GM12878 (cell line): Measurements from ENCODE around the gene WDFY1. TPM values are rescaled to one million over a fixed set of nuclear protein-coding genes. Genes with fewer than 3 reads are reported as not detected.

ENCODE experiments used
- ATAC-seq: fragments of 200-7000 bp; cut with Tn5 transposase; 3 replicates; pipeline ENCODE4 v1.9.1; 2020; ENCODE audit warnings: mild to moderate bottlenecking, moderate library complexity
- BruUV-seq: library from RNA; stranded (reverse); fragments of 400-500 nt; replicated peaks from 2 replicates; lab custom pipeline; 2021; lab: Mats Ljungman, UMichigan
- CTCF ChIA-PET: fragments of 300-600 bp; sonication (Branson Sonifier 250); formaldehyde crosslinking; extraction: SDS; loops from one replicate; lab custom pipeline; 2021; ENCODE audit warnings: inconsistent platforms; lab: Yijun Ruan, JAX
- POLR2A ChIA-PET: fragments of 350-600 bp; formaldehyde crosslinking; extraction: SDS; loops from one replicate; lab custom pipeline; 2021; ENCODE audit warnings: inconsistent platforms; lab: Charles Lee
- RAD21 ChIA-PET: fragments of 300-600 bp; sonication (Branson Sonifier 250); formaldehyde crosslinking; loops from one replicate; lab custom pipeline; 2023; ENCODE audit warnings: antibody characterized with exemption; ENCODE audit not compliant: unreplicated experiment; lab: Charles Lee
- SMC1A ChIA-PET: fragments of 300-600 bp; sonication (Branson Sonifier 250); formaldehyde crosslinking; loops from one replicate; lab custom pipeline; 2023; ENCODE audit not compliant: unreplicated experiment, uncharacterized antibody; lab: Charles Lee
- DNase-seq: peaks from one replicate; pipeline ENCODE4 v3.0.0-alpha.2; 2011; ENCODE audit warnings: low read depth, low spot score
- FAIRE-seq: peaks from 3 replicates; lab custom pipeline; 2011; peaks lifted over from hg19 to GRCh38; lab: Jason Lieb, UNC
- H2AFZ ChIP-seq: 2 replicates; pipeline ENCODE4 v1.6.0; 2011; ENCODE audit warnings: low read depth, low read length, control low read depth; ENCODE audit not compliant: control insufficient read depth
- H3K27ac ChIP-seq: 2 replicates; pipeline ENCODE4 v1.5.1; 2011; ENCODE audit warnings: control low read depth; ENCODE audit not compliant: control insufficient read depth, insufficient read depth
- H3K27me3 ChIP-seq, 2 experiments: replicated peaks in 1 of 2; 2 replicates each; pipeline versions ENCODE4 v1.6.0 to v1.6.1; 2011; ENCODE audit warnings: low read length in 1 of 2; ENCODE audit not compliant: control insufficient read depth in 2 of 2, insufficient read depth in 2 of 2
- H3K36me3 ChIP-seq, 2 experiments: 2 replicates each; pipeline ENCODE4 v1.5.1; 2011; ENCODE audit warnings: low read length in 1 of 2; ENCODE audit not compliant: control insufficient read depth in 2 of 2, insufficient read depth in 2 of 2
- H3K4me1 ChIP-seq: 2 replicates; pipeline ENCODE4 v1.6.1; 2011; ENCODE audit warnings: mild to moderate bottlenecking, low read length, moderate library complexity, mixed read lengths; ENCODE audit not compliant: control insufficient read depth, insufficient read depth
- H3K4me2 ChIP-seq: 2 replicates; pipeline ENCODE4 v1.6.0; 2011; ENCODE audit warnings: control low read depth; ENCODE audit not compliant: control insufficient read depth, insufficient read depth
- H3K4me3 ChIP-seq: fragments of 200-600 bp; sonication (generic); 2 replicates; pipeline ENCODE4 v1.5.1; 2016
- H3K79me2 ChIP-seq: 2 replicates; pipeline ENCODE4 v1.6.0; 2011; ENCODE audit warnings: low read length; ENCODE audit not compliant: control insufficient read depth, insufficient read depth
- H3K9ac ChIP-seq: 2 replicates; pipeline ENCODE4 v1.8.0; 2011; ENCODE audit warnings: low read length, control low read depth, mixed read lengths; ENCODE audit not compliant: control insufficient read depth, insufficient read depth
- H3K9me3 ChIP-seq: replicated peaks from 3 replicates; pipeline ENCODE4 v1.5.1; 2011; ENCODE audit warnings: mild to moderate bottlenecking, low read length; ENCODE audit not compliant: control insufficient read depth, insufficient read depth
- H4K20me1 ChIP-seq: 2 replicates; pipeline ENCODE4 v1.6.0; 2011; ENCODE audit not compliant: control insufficient read depth, insufficient read depth
- CREB1 ChIP-seq: IDR thresholded peaks from 2 replicates; pipeline ENCODE4 v1.6.1; 2012; ENCODE audit warnings: low read depth, mild to moderate bottlenecking, inconsistent platforms
- CREM ChIP-seq: IDR thresholded peaks from 2 replicates; pipeline ENCODE4 v1.6.1; 2014; ENCODE audit warnings: antibody characterized with exemption, low read depth
- EGR1 ChIP-seq, 2 experiments: IDR thresholded peaks; 1 replicate in 1 of 2; 2 replicates in 1 of 2; pipeline ENCODE4 v1.6.1; 2011 to 2012; ENCODE audit warnings: low read depth in 2 of 2, low read length in 2 of 2, borderline replicate concordance in 1 of 2, mild to moderate bottlenecking in 1 of 2, moderate library complexity in 1 of 2
- HCFC1 ChIP-seq: fragments of 150-350 bp; IDR thresholded peaks from 2 replicates; pipeline ENCODE4 v1.6.1; 2014; ENCODE audit warnings: low read length
- IKZF2 ChIP-seq, 2 experiments: fragments of 450-650 bp; IDR thresholded peaks; 2 replicates each; pipeline ENCODE4 v1.6.1; 2017; ENCODE audit warnings: mild to moderate bottlenecking in 2 of 2, moderate library complexity in 2 of 2
- IRF4 ChIP-seq: IDR thresholded peaks from 2 replicates; pipeline ENCODE4 v1.6.1; 2011; ENCODE audit warnings: low read depth, low read length
- NR2F1 ChIP-seq: fragments of 450-650 bp; conservative IDR thresholded peaks from 2 replicates; pipeline ENCODE4 v1.6.1; 2017; ENCODE audit warnings: mild to moderate bottlenecking
- PKNOX1 ChIP-seq: fragments of 450-650 bp; IDR thresholded peaks from 2 replicates; pipeline ENCODE4 v1.6.1; 2016; ENCODE audit warnings: mild to moderate bottlenecking
- REST ChIP-seq: IDR thresholded peaks from 2 replicates; pipeline ENCODE4 v1.6.1; 2012; ENCODE audit warnings: mild to moderate bottlenecking, low read depth, low read length
- RUNX3 ChIP-seq: IDR thresholded peaks from 2 replicates; pipeline ENCODE4 v1.6.1; 2012; ENCODE audit warnings: low read length, inconsistent platforms
- SUPT20H ChIP-seq: IDR thresholded peaks from 2 replicates; pipeline ENCODE4 v1.6.1; 2011; ENCODE audit warnings: low read depth, mild to moderate bottlenecking, low read length, moderate library complexity, borderline replicate concordance; ENCODE audit not compliant: control insufficient read depth
- USF2 ChIP-seq: IDR thresholded peaks from 2 replicates; pipeline ENCODE4 v1.6.1; 2011; ENCODE audit warnings: low read depth, low read length, improper control_type of control experiment, borderline replicate concordance
- WGBS: methylation state at CpG from one replicate; pipeline ENCODE4 v1.1.6; 2016; ENCODE audit warnings: low lambda C conversion rate; ENCODE audit not compliant: insufficient replicate concordance, insufficient coverage; ENCODE audit errors: missing lambda C conversion rate; 5-methylcytosine and 5-hydroxymethylcytosine counted together
- in situ Hi-C: fragments of 300-500 bp; cut with MboI; formaldehyde crosslinking; loops from 9 replicates; pipeline ENCODE4 v1.14.3; 2018; ENCODE audit warnings: mixed read lengths
- intact Hi-C: fragments of 100-400 bp; cut with micrococcal nuclease; formaldehyde crosslinking; loops from one replicate; pipeline ENCODE4 v1.14.2; 2022; ENCODE audit not compliant: unreplicated experiment
- polyA plus RNA-seq, 11 experiments: library from polyadenylated mRNA; depleted of rRNA in 4 of 11; unstranded in 6 of 11; stranded (reverse) in 5 of 11; fragments of >200 nt; fragmentation: Nextera tagmentation in 4 of 11; fragmentation: Illumina TruSeq in 1 of 11; extraction: Ambion mirVana in 4 of 11; extraction: Trizol in 1 of 11; gene quantifications; 1 replicate in 1 of 11; 2 replicates in 10 of 11; pipeline versions ENCODE4 v1.2.1 to v1.2.3, GENCODE V29; 2011 to 2016; ENCODE audit warnings: inconsistent platforms in 2 of 11, missing spikeins in 2 of 11, low read depth in 1 of 11
- total RNA-seq, 4 experiments: library from RNA; depleted of rRNA in 3 of 4; stranded (reverse); fragments of >200 nt in 3 of 4; fragmentation: Illumina TruSeq in 1 of 4; extraction: Trizol in 1 of 4; gene quantifications; 2 replicates each; pipeline versions ENCODE4 v1.2.1 to v1.2.3, GENCODE V29; 2013 to 2021
- TF ChIP-seq, protein P1 (sequence below): fragments of 150-350 bp; IDR thresholded peaks from 2 replicates; pipeline ENCODE4 v1.6.1; 2014; ENCODE audit warnings: mild to moderate bottlenecking, low read depth, low read length
- TF ChIP-seq, protein P2 (sequence below): fragments of 450-650 bp; IDR thresholded peaks from 2 replicates; pipeline ENCODE4 v1.6.1; 2016; ENCODE audit warnings: mild to moderate bottlenecking

The WDFY1 gene
- total and polyA plus RNA-seq, 10 of the 15 experiments (the other 5 are each of a cell fraction or from before 2014, with no cell fraction given): 2.9 to 28.1 (median 13.1) TPM

GRCh38 chr2:223889229-223889628 lies 55.9 kb downstream of the WDFY1 start:
- Histone ChIP-seq H3K9ac (no peak overlapping the region), H3K4me3 (no peak overlapping the region), H4K20me1 (no peaks in the 10 kb centered on the region), H2AFZ (no peak overlapping the region), H3K27me3 (no peaks in the 10 kb centered on the region), H3K27ac (no peak overlapping the region), H3K4me1 (peaks cover 19% of the 10 kb centered on the region), H3K36me3 (peaks cover 0 to 13% of the 10 kb centered on the region in 2 experiments; a peak in 2 of 4 replicates), H3K79me2 (no peaks in the 10 kb centered on the region), H3K9me3 (no peaks in the 10 kb centered on the region; the same call in 2 of the 3 replicates), H3K4me2 (no peak overlapping the region)
- RAD21 ChIA-PET: no interaction called here
- CTCF ChIA-PET: no interaction called here
- in situ Hi-C loops: no loop called here
- POLR2A ChIA-PET: no interaction called here
- no peak for DNase-seq
- no peak for TF ChIP-seq CREB1
- TF ChIP-seq NR2F1: no peak
- TF ChIP-seq, protein P1, sequence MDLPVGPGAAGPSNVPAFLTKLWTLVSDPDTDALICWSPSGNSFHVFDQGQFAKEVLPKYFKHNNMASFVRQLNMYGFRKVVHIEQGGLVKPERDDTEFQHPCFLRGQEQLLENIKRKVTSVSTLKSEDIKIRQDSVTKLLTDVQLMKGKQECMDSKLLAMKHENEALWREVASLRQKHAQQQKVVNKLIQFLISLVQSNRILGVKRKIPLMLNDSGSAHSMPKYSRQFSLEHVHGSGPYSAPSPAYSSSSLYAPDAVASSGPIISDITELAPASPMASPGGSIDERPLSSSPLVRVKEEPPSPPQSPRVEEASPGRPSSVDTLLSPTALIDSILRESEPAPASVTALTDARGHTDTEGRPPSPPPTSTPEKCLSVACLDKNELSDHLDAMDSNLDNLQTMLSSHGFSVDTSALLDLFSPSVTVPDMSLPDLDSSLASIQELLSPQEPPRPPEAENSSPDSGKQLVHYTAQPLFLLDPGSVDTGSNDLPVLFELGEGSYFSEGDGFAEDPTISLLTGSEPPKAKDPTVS: no peak
- TF ChIP-seq HCFC1: no peak
- no peak for TF ChIP-seq IRF4
- TF ChIP-seq REST: no peak
- TF ChIP-seq SUPT20H: no peak
- TF ChIP-seq, protein P2, sequence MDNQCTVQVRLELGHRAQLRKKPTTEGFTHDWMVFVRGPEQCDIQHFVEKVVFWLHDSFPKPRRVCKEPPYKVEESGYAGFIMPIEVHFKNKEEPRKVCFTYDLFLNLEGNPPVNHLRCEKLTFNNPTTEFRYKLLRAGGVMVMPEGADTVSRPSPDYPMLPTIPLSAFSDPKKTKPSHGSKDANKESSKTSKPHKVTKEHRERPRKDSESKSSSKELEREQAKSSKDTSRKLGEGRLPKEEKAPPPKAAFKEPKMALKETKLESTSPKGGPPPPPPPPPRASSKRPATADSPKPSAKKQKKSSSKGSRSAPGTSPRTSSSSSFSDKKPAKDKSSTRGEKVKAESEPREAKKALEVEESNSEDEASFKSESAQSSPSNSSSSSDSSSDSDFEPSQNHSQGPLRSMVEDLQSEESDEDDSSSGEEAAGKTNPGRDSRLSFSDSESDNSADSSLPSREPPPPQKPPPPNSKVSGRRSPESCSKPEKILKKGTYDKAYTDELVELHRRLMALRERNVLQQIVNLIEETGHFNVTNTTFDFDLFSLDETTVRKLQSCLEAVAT: no peak
- no peak for TF ChIP-seq EGR1 (IDR thresholded peaks at IDR 0.05; ENCODE audit: borderline replicate concordance in 1 of 2, low read depth in 2 of 2, low read length in 2 of 2)
- no peak for TF ChIP-seq RUNX3
- no peak for TF ChIP-seq PKNOX1
- TF ChIP-seq USF2: no peak
- no peak for TF ChIP-seq CREM
- no peak for TF ChIP-seq IKZF2 (IDR thresholded peaks at IDR 0.05)
- FAIRE-seq: no peak
- no peak for ATAC-seq
- no TSS peak for BruUV-seq
- intact Hi-C loops: no loop called here
- SMC1A ChIA-PET: no interaction called here
- 94% methylated on average over 3 of the region's 3 CpGs for WGBS
